Tibial nerve (tissue), 4 donors: ENCODE results near the gene EN1. TPM values are rescaled to one million over a fixed set of nuclear protein-coding genes. Genes with fewer than 3 reads are reported as not detected.

Source experiments
- DNase-seq, 2 donors: peaks; one replicate each; pipeline ENCODE4 v3.0.0-alpha.2; 2019; ENCODE audit warnings: low spot score in 2 of 2
- H3K27ac ChIP-seq, 4 donors: fragments of 200-600 bp; sonication (generic) in 3 of 4; one replicate each; pipeline ENCODE4 v1.5.1; 2017 to 2019; ENCODE audit warnings: mild to moderate bottlenecking in 1 of 4
- H3K27me3 ChIP-seq, 2 donors: fragments of 200-600 bp; sonication (generic) in 1 of 2; one replicate each; pipeline versions ENCODE4 v1.5.1 to v1.6.0; 2017 to 2019
- H3K36me3 ChIP-seq, 3 donors: fragments of 200-600 bp; sonication (generic); one replicate each; pipeline ENCODE4 v1.5.1; 2018 to 2019
- H3K4me1 ChIP-seq, 4 donors: fragments of 200-600 bp; sonication (generic) in 3 of 4; one replicate each; pipeline ENCODE4 v1.5.1; 2017 to 2019
- H3K4me3 ChIP-seq, 4 donors: fragments of 200-600 bp; sonication (generic) in 3 of 4; one replicate each; pipeline ENCODE4 v1.5.1; 2017 to 2019; ENCODE audit warnings: mild to moderate bottlenecking in 1 of 4, moderate library complexity in 1 of 4
- H3K9me3 ChIP-seq, 4 donors: fragments of 200-600 bp; sonication (generic) in 3 of 4; one replicate each; pipeline ENCODE4 v1.5.1; 2017 to 2019
- EP300 ChIP-seq, 2 donors: sonication (generic); formaldehyde crosslinking; IDR thresholded peaks; one replicate each; pipeline ENCODE4 v1.6.1; 2017; ENCODE audit warnings: antibody characterized with exemption in 2 of 2, mild to moderate bottlenecking in 1 of 2
- POLR2A ChIP-seq, 2 donors: fragments of 450-650 bp; IDR thresholded peaks; one replicate each; pipeline ENCODE4 v1.6.1; 2017; ENCODE audit warnings: antibody characterized with exemption in 2 of 2, mild to moderate bottlenecking in 2 of 2, moderate library complexity in 2 of 2
- WGBS, 2 donors: methylation state at CpG; one replicate each; pipeline ENCODE4 v1.1.5; 2018; 5-methylcytosine and 5-hydroxymethylcytosine counted together
- total RNA-seq, 4 donors: library from RNA; depleted of rRNA; stranded (reverse); fragments of >200 nt; gene quantifications; one replicate each; pipeline ENCODE4 v1.1.0, GENCODE V29; 2016
- TF ChIP-seq, protein P1 (sequence below), 5 experiments: fragments of 200-600 bp in 3 of 5; fragments of 450-650 bp in 2 of 5; sonication (generic) in 3 of 5; IDR thresholded peaks; one replicate each; pipeline ENCODE4 v1.5.1; 2016 to 2019; ENCODE audit warnings: antibody characterized with exemption in 5 of 5, mild to moderate bottlenecking in 3 of 5, moderate library complexity in 2 of 5

Gene EN1
- total RNA-seq, 4 donors from 2014 or later, result 0.63 to 0.90 (median 0.78) TPM; not detected in 1

DNA sequence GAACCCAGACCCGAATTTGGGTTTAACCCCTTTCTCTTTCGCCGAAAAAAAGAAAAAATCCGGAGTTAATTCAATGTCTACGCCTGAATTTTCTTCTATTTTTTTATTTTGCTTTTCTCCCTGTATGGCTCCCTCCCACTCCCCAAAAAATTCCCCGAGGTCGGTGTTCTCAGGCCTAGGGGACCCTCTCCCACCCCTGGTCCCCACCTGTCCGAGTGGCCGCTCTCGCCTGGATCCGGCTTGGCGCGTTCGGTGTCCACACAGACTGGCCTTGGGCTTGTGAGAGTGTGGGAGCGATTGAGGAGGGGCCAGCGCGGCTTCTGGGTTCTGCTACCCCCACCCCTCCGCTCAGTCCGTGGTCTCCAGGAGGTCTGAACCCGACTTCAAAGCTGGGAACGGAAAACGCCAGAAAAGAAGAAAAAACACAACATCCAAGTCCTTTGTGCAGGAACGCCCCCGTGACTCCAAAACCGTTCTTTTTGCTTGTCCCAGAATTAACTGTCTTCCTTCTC lies 5.7 kb upstream of the EN1 start:
- Histone ChIP-seq H3K9me3 (no peaks in the 10 kb centered on the region), H3K36me3 (no peaks in the 10 kb centered on the region), H3K4me1 (peaks cover 0 to 84% (median 16%) of the 10 kb centered on the region in 4 donors), H3K27ac (no peak overlapping the region), H3K27me3 (peaks cover 2 to 100% of the 10 kb centered on the region in 2 donors), H3K4me3 (no peak overlapping the region)
- WGBS, 2 donors, result 12 to 15% methylated on average over 25 of the region's 25 CpGs
- TF ChIP-seq EP300 (IDR thresholded peaks at IDR 0.05) (no peak), POLR2A (IDR thresholded peaks at IDR 0.05) (no peak)
- TF ChIP-seq, protein P1, sequence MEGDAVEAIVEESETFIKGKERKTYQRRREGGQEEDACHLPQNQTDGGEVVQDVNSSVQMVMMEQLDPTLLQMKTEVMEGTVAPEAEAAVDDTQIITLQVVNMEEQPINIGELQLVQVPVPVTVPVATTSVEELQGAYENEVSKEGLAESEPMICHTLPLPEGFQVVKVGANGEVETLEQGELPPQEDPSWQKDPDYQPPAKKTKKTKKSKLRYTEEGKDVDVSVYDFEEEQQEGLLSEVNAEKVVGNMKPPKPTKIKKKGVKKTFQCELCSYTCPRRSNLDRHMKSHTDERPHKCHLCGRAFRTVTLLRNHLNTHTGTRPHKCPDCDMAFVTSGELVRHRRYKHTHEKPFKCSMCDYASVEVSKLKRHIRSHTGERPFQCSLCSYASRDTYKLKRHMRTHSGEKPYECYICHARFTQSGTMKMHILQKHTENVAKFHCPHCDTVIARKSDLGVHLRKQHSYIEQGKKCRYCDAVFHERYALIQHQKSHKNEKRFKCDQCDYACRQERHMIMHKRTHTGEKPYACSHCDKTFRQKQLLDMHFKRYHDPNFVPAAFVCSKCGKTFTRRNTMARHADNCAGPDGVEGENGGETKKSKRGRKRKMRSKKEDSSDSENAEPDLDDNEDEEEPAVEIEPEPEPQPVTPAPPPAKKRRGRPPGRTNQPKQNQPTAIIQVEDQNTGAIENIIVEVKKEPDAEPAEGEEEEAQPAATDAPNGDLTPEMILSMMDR (IDR thresholded peaks at IDR 0.05), result no peak
- DNase-seq, result no peak

DNA sequence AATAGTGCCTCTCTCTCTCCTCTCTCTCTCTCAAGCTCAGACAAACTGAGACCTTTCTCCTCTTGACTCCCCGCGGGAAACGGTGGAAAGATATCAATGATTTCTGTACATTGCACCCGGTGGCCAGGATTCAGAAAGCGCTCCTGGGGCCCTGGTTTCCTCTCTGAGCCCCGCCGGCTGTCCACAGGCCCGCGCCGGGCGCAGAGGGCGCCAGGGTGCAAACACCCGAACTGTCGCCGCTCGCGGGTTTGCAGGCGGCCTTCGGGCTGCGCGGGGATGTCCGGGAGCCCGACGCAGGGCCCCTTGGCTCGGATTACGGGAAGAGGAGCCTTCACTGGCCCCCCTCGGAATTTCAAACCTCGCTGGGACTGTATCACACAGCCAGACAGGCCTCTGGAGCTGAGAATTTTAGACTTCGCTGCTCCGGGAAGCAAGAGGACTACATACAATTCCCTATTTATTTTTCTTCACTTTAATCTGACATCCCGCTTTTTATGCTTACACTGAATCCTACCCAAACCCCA lies 5.2 kb upstream of the EN1 start:
- H3K9me3 ChIP-seq, result no peaks in the 10 kb centered on the region
- H3K36me3 ChIP-seq, result no peaks in the 10 kb centered on the region
- 5 to 23% methylated on average over 31 of the region's 31 CpGs for WGBS, 2 donors
- H3K27me3 ChIP-seq, result peaks cover 2 to 100% of the 10 kb centered on the region in 2 donors
- H3K27ac ChIP-seq, result no peak overlapping the region
- peaks cover 0 to 84% (median 20%) of the 10 kb centered on the region in 4 donors for H3K4me1 ChIP-seq
- TF ChIP-seq EP300 (IDR thresholded peaks at IDR 0.05) (no peak), POLR2A (IDR thresholded peaks at IDR 0.05) (no peak)
- TF ChIP-seq, protein P1 (IDR thresholded peaks at IDR 0.05), result no peak
- no peak for DNase-seq
- H3K4me3 ChIP-seq, result no peak overlapping the region

DNA sequence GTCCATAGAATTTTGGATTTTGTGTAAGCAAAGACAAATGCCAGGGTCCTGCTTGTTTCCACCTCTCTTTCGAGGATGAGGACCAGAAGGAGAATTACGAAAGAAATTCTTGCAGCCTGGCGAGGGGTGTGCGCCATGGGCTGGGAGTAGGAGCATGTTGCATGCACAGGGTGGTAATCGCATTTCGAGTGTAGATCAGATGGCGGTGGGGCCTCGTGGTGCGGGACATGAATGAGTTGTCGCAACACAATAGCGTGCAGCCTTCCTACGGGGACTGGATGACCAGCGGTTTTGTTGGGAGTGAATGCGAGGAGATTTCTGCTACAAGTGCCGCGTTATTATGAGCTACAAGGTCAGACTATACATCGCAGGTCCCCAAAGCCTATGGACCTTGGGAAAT lies 4.2 kb upstream of the EN1 start:
- peaks cover 0 to 84% (median 25%) of the 10 kb centered on the region in 4 donors for H3K4me1 ChIP-seq
- no peaks in the 10 kb centered on the region for H3K36me3 ChIP-seq
- TF ChIP-seq EP300 (IDR thresholded peaks at IDR 0.05) (no peak), POLR2A (IDR thresholded peaks at IDR 0.05) (no peak)
- TF ChIP-seq, protein P1 (IDR thresholded peaks at IDR 0.05), result no peak
- DNase-seq, result no peak
- no peaks in the 10 kb centered on the region for H3K9me3 ChIP-seq
- H3K4me3 ChIP-seq, result no peak overlapping the region
- no peak overlapping the region for H3K27ac ChIP-seq
- 7 to 19% methylated on average over 17 of the region's 17 CpGs for WGBS, 2 donors
- H3K27me3 ChIP-seq, result peaks cover 4 to 97% of the 10 kb centered on the region in 2 donors

DNA sequence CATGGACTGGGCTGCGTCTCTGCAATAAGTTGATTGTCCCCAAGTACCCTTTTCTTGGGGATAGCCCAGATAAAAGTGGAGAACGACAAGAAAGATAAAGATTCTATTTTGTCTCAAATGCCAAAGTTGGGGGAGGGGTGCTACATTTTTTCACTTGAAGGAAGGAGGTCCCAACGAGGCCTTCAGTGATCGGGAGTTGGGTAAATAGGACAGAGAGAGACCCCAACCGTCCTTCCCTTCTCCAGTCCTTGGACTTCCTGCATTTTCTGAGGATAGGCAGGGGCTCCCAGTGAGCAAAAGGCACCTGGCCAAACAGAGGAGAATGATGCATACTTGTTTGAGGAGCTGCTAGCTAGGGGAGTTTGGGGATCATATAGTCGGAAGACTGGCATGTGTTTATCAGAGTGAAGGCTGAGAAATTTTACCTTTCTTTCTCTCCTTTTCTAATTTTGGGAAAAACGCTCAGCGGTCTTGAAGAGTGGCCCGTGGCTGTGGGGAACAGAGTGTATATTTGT lies 3.5 kb upstream of the EN1 start:
- no peaks in the 10 kb centered on the region for H3K9me3 ChIP-seq
- DNase-seq, result no peak
- no peak overlapping the region for H3K4me3 ChIP-seq
- no peak for TF ChIP-seq EP300 (IDR thresholded peaks at IDR 0.05)
- TF ChIP-seq, protein P1 (IDR thresholded peaks at IDR 0.05), result no peak
- no peak for TF ChIP-seq POLR2A (IDR thresholded peaks at IDR 0.05)
- H3K27me3 ChIP-seq, result peaks cover 4 to 96% of the 10 kb centered on the region in 2 donors
- H3K4me1 ChIP-seq, result peaks cover 0 to 84% (median 24%) of the 10 kb centered on the region in 4 donors
- H3K36me3 ChIP-seq, result no peaks in the 10 kb centered on the region
- WGBS, 2 donors, result 3 to 19% methylated on average over 9 of the region's 9 CpGs
- H3K27ac ChIP-seq, result no peak overlapping the region

DNA sequence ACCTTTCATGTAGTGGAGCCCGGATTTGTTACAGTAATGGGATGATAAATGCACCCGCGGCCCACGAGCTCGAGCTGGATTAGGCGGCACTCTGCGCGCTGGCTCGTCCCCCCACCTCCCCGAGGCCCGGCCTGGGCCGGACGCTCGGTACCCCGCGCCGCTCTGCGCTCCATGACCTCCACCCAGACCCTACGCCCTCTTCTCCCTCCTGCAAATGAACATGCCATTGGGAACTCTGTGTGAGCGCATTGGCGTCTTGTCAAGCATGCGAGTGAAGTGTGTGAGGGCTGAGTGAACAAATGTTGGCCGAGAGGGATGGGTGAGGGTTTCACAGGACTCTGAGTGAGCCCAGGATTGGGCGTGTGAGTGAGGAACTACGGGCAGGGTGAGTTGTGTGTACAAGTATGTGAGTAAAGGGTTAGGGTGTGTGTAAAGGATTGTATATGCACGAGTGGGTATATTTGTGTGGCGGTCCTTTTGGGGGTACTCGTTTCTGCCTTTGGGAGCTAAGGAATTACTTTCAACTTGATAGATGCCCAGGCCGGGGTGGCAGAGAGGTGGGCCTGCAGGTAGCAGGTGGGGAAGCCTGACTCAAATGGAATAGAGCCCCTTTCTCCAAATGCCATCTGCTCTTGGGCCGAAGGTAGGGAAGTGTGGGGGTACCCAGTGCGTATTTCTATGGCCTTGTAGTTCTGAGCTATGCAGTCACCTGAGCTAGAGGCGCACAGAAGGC lies 2.9 kb upstream of the EN1 start:
- DNase-seq, result no peak
- WGBS, 2 donors, result 4 to 16% methylated on average over 30 to 32 of the region's 32 CpGs
- peaks cover 4 to 96% of the 10 kb centered on the region in 2 donors for H3K27me3 ChIP-seq

More for the DNA sequence above, 2.9 kb upstream of the EN1 start:
- H3K27ac ChIP-seq, result no peak overlapping the region
- H3K36me3 ChIP-seq, result no peaks in the 10 kb centered on the region
- no peaks in the 10 kb centered on the region for H3K9me3 ChIP-seq
- TF ChIP-seq EP300 (IDR thresholded peaks at IDR 0.05), result no peak
- TF ChIP-seq, protein P1 (IDR thresholded peaks at IDR 0.05), result no peak
- no peak for TF ChIP-seq POLR2A (IDR thresholded peaks at IDR 0.05)
- H3K4me1 ChIP-seq, result peaks cover 0 to 81% (median 18%) of the 10 kb centered on the region in 4 donors
- H3K4me3 ChIP-seq, result no peak overlapping the region
